RWPE1 (cell line): Measurements from ENCODE around the gene TENT5C.

Source experiments
- CTCF ChIA-PET: fragments of 350-600 bp; sonication (Branson Sonifier 250); formaldehyde crosslinking; extraction: SDS; loops from one replicate; lab custom pipeline; 2021; lab: Yijun Ruan, JAX
- POLR2A ChIA-PET: fragments of 400-600 bp; formaldehyde crosslinking; extraction: SDS; loops from one replicate; lab custom pipeline; 2020; ENCODE audit warnings: antibody characterized with exemption; ENCODE audit not compliant: low non-redundant PET; lab: Yijun Ruan, JAX
- DNase-seq: peaks from one replicate; pipeline ENCODE4 v3.0.0; 2012; ENCODE audit warnings: low spot score
- H3K27ac ChIP-seq: fragments of 450-650 bp; 2 replicates; pipeline ENCODE4 v1.5.1; 2017
- CTCF ChIP-seq: fragments of 450-650 bp; conservative IDR thresholded peaks from 2 replicates; pipeline ENCODE4 v1.5.1; 2017; ENCODE audit warnings: low read depth, mild to moderate bottlenecking

Gene TENT5C

GRCh38 chr1:117594261-117594990 lies 11.4 kb upstream of the TENT5C start:
- no peak for TF ChIP-seq CTCF
- ChIA-PET POLR2A (no interaction called here), CTCF (interaction anchor here (0.5 to 1.1 kb wide), 3 partner anchors 160 to 466 kb away, joined by 3 to 4 read pairs (median 3); no protein-coding TSS in a partner anchor)
- H3K27ac ChIP-seq: no peak overlapping the region
- DNase-seq: no peak

- no peak for TF ChIP-seq CTCF
- POLR2A ChIA-PET: no interaction called here
- no peak for DNase-seq
- CTCF ChIA-PET: interaction anchor here (0.6 kb wide), 1 partner anchor 267 kb away, joined by 4 read pairs; no protein-coding TSS in a partner anchor
- no peak overlapping the region for H3K27ac ChIP-seq
Observed at GRCh38 chr1:117596023-117596720, 9.7 kb upstream of the TENT5C start.

- POLR2A ChIA-PET: no interaction called here
Observed at GRCh38 chr1:117598489-117598888, 7.4 kb upstream of the TENT5C start.

GRCh38 chr1:117599286-117600221 lies 6.3 kb upstream of the TENT5C start:
- TF ChIP-seq CTCF: no peak
- no peak for DNase-seq
- H3K27ac ChIP-seq: no peak overlapping the region
- CTCF ChIA-PET: no interaction called here
- POLR2A ChIA-PET: interaction anchor here (0.6 kb wide), 1 partner anchor 1813 kb away, joined by 4 read pairs; no protein-coding TSS in a partner anchor

More at GRCh38 chr1:117598489-117598888, 7.4 kb upstream of the TENT5C start:
- DNase-seq: no peak
- CTCF ChIA-PET: no interaction called here
- TF ChIP-seq CTCF: no peak
- no peak overlapping the region for H3K27ac ChIP-seq

GRCh38 chr1:117600325-117600943 lies 5.4 kb upstream of the TENT5C start:
- no peak for TF ChIP-seq CTCF
- ChIA-PET CTCF (interaction anchor here (0.6 to 0.9 kb wide), 2 partner anchors 9 to 65 kb away, joined by 4 read pairs; no protein-coding TSS in a partner anchor), POLR2A (no interaction called here)
- DNase-seq: no peak
- no peak overlapping the region for H3K27ac ChIP-seq
